Astrocyte (in vitro differentiated cells and primary cell): Measurements from ENCODE around the gene OR2G6. TPM values are rescaled to one million over a fixed set of nuclear protein-coding genes. Genes with fewer than 3 reads are reported as not detected.
"Not testable (repeated sequence)": the region's sequence is repeated elsewhere in the genome, so short reads cannot be mapped to it uniquely, and the experiment has no call there.

Experiments
- DNase-seq: peaks from one replicate; pipeline ENCODE4 v3.0.0-alpha.2; 2010; ENCODE audit warnings: low read depth
- FAIRE-seq: peaks from 2 replicates; lab custom pipeline; 2011; peaks lifted over from hg19 to GRCh38; lab: Jason Lieb, UNC
- H2AFZ ChIP-seq: 2 replicates; pipeline ENCODE4 v1.6.0; 2012; ENCODE audit warnings: low read depth, low read length, inconsistent platforms
- H3K27ac ChIP-seq: 2 replicates; pipeline ENCODE4 v1.5.1; 2011; ENCODE audit warnings: low read depth, low read length, inconsistent platforms
- H3K27me3 ChIP-seq: 2 replicates; pipeline ENCODE4 v1.6.0; 2011; ENCODE audit warnings: low read length, inconsistent platforms; ENCODE audit not compliant: insufficient read depth
- H3K36me3 ChIP-seq: 2 replicates; pipeline ENCODE4 v1.5.1; 2011; ENCODE audit warnings: low read length, inconsistent platforms; ENCODE audit not compliant: insufficient read depth
- H3K4me1 ChIP-seq: 2 replicates; pipeline ENCODE4 v1.5.1; 2011; ENCODE audit warnings: low read length, inconsistent platforms; ENCODE audit not compliant: insufficient read depth
- H3K4me2 ChIP-seq: 2 replicates; pipeline ENCODE4 v1.6.0; 2012; ENCODE audit warnings: low read length, inconsistent platforms
- H3K4me3 ChIP-seq: 2 replicates; pipeline ENCODE4 v1.5.1; 2011; ENCODE audit warnings: low read depth, mild to moderate bottlenecking, low read length, inconsistent platforms; ENCODE audit not compliant: insufficient read depth
- H3K79me2 ChIP-seq: 2 replicates; pipeline ENCODE4 v1.6.0; 2012; ENCODE audit warnings: mild to moderate bottlenecking, low read length, inconsistent platforms; ENCODE audit not compliant: insufficient read depth
- H3K9ac ChIP-seq: 2 replicates; pipeline ENCODE4 v1.6.0; 2012; ENCODE audit warnings: mild to moderate bottlenecking, low read length, inconsistent platforms
- H3K9me3 ChIP-seq: 2 replicates; pipeline ENCODE4 v1.5.1; 2012; ENCODE audit warnings: low read depth, mild to moderate bottlenecking, low read length, inconsistent platforms; ENCODE audit not compliant: insufficient read depth
- H4K20me1 ChIP-seq: 2 replicates; pipeline ENCODE4 v1.6.0; 2012; ENCODE audit warnings: low read length, inconsistent platforms; ENCODE audit not compliant: insufficient read depth
- H3K27ac Mint-ChIP-seq: one replicate; pipeline ENCODE4 v1.8.0; 2021; ENCODE audit warnings: mild to moderate bottlenecking, mixed read lengths; ENCODE audit not compliant: unreplicated experiment
- H3K27me3 Mint-ChIP-seq: one replicate; pipeline ENCODE4 v1.8.0; 2021; ENCODE audit warnings: low read depth, mixed read lengths; ENCODE audit not compliant: unreplicated experiment
- H3K36me3 Mint-ChIP-seq: one replicate; pipeline ENCODE4 v1.8.0; 2021; ENCODE audit warnings: low read depth, mixed read lengths; ENCODE audit not compliant: unreplicated experiment
- H3K4me1 Mint-ChIP-seq: one replicate; pipeline ENCODE4 v1.8.0; 2021; ENCODE audit warnings: low read depth, mixed read lengths; ENCODE audit not compliant: unreplicated experiment
- H3K4me3 Mint-ChIP-seq: one replicate; pipeline ENCODE4 v1.8.0; 2021; ENCODE audit warnings: mild to moderate bottlenecking, moderate library complexity, mixed read lengths; ENCODE audit not compliant: unreplicated experiment
- H3K9me3 Mint-ChIP-seq: one replicate; pipeline ENCODE4 v1.8.0; 2021; ENCODE audit warnings: mild to moderate bottlenecking, mixed read lengths; ENCODE audit not compliant: unreplicated experiment
- EZH2 ChIP-seq: IDR thresholded peaks from 2 replicates; pipeline ENCODE4 v1.6.1; 2012; ENCODE audit warnings: mild to moderate bottlenecking, low read length, inconsistent platforms; ENCODE audit not compliant: insufficient read depth
- total RNA-seq: library from RNA; stranded (reverse); gene quantifications from 2 replicates; pipeline ENCODE4 v1.2.1, GENCODE V29; 2021
- TF ChIP-seq, protein P1 (sequence below): IDR thresholded peaks from 2 replicates; pipeline ENCODE4 v1.5.1; 2011; ENCODE audit warnings: low read depth, mild to moderate bottlenecking, inconsistent platforms, low read length, moderate library complexity; ENCODE audit not compliant: insufficient read depth

Gene OR2G6
- total RNA-seq, 1 donor from 2014 or later, result not detected

DNA sequence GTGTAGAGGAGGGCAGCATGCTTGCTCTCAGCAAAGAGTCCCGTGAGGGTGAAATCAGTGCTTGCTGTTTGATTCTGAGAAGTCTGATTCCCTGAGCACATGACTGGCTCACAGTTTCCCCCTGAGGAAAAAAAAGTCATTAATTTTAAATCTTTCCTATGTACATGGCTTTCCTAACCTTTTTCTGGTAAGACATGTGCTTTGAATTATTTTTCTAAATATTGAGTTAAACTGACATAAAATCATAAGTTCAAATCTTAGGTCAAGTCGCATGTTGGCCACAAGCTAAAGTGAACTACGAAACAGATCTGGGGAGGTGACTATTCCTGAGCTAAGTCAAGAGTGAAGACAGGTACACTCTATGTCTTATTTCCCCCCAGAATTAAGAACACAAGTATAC, 66.8 kb downstream of the OR2G6 start, which contains the start of gene OR2T34:
Gene OR2T34 (minus strand): TSS at position 101 of the 400 bp plus-strand sequence. CDS start 0 bp downstream, at position 101.
- H3K4me1 ChIP-seq, H3K79me2 ChIP-seq, H3K4me3 Mint-ChIP-seq, H3K27ac ChIP-seq, H3K27me3 Mint-ChIP-seq, FAIRE-seq, H3K27ac Mint-ChIP-seq, DNase-seq, H3K4me1 Mint-ChIP-seq, H3K9ac ChIP-seq, H3K4me3 ChIP-seq, H3K4me2 ChIP-seq, H3K27me3 ChIP-seq, H3K36me3 Mint-ChIP-seq, H3K9me3 Mint-ChIP-seq, H2AFZ ChIP-seq, H3K9me3 ChIP-seq, H4K20me1 ChIP-seq, H3K36me3 ChIP-seq: not testable (repeated sequence)

DNA sequence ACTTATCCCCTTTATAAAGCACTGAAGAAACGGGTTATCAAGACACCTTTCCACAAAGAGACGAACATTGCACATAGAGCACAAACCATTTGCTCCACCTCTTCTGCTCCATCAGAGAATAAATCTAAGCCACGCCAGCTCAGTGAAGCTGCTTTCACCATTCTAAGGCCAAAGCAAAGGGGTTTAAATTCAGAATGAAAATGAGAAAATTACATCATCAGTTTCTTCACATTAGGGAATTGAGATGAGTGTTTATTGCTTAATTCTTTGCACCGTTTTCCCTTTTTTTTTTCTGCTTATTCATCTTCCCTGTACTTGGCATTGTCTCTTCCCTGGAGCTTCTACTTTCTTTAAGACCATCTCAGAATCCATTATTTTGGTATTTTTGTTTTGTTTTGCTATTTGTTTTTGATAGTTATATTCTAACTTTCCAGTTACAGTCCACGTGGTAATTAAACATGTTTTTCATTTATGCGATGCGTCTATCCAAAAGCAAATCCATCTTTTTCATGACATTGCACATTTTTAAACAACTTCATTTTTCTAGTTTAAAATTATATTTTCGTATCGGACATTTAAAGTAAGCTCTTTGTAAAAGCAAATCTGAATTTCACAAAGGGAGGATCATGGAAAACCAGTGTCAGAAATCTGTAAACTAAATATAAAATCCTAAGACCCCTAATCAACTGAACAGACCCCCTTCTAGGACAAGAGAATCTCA, 68.5 kb downstream of the OR2G6 start:
- H3K27me3 ChIP-seq, result no peaks in the 10 kb centered on the region
- no peak for FAIRE-seq
- no peaks in the 10 kb centered on the region for H4K20me1 ChIP-seq
- Mint-ChIP-seq H3K36me3 (no peaks in the 10 kb centered on the region), H3K27ac (no peak overlapping the region), H3K9me3 (peaks cover 7% of the 10 kb centered on the region), H3K4me3 (no peak overlapping the region), H3K4me1 (no peaks in the 10 kb centered on the region), H3K27me3 (no peaks in the 10 kb centered on the region)
- no peak overlapping the region for H3K4me3 ChIP-seq
- H3K4me2 ChIP-seq, result no peak overlapping the region
- H3K79me2 ChIP-seq, result no peaks in the 10 kb centered on the region
- H3K27ac ChIP-seq, result no peak overlapping the region
- DNase-seq, result no peak
- H3K9ac ChIP-seq, result no peak overlapping the region
- no peaks in the 10 kb centered on the region for H3K36me3 ChIP-seq
- H3K9me3 ChIP-seq, result no peaks in the 10 kb centered on the region
- H2AFZ ChIP-seq, result no peak overlapping the region
- no peaks in the 10 kb centered on the region for H3K4me1 ChIP-seq
- TF ChIP-seq, protein P1, sequence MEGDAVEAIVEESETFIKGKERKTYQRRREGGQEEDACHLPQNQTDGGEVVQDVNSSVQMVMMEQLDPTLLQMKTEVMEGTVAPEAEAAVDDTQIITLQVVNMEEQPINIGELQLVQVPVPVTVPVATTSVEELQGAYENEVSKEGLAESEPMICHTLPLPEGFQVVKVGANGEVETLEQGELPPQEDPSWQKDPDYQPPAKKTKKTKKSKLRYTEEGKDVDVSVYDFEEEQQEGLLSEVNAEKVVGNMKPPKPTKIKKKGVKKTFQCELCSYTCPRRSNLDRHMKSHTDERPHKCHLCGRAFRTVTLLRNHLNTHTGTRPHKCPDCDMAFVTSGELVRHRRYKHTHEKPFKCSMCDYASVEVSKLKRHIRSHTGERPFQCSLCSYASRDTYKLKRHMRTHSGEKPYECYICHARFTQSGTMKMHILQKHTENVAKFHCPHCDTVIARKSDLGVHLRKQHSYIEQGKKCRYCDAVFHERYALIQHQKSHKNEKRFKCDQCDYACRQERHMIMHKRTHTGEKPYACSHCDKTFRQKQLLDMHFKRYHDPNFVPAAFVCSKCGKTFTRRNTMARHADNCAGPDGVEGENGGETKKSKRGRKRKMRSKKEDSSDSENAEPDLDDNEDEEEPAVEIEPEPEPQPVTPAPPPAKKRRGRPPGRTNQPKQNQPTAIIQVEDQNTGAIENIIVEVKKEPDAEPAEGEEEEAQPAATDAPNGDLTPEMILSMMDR, result no peak
- TF ChIP-seq EZH2, result no peak

Other genes with a start within 250 kb of the OR2G6 start
- not detected in 2 replicates for gene OR2T33, start 230.1 kb upstream of the OR2G6 start, total RNA-seq
- not detected in 2 replicates for gene OR2T12, start 204.6 kb upstream of the OR2G6 start, total RNA-seq
- not detected in 2 replicates for gene OR2M7, start 183.5 kb upstream of the OR2G6 start, total RNA-seq
- not detected in 2 replicates for gene OR14C36, start 159.3 kb upstream of the OR2G6 start, total RNA-seq
- not detected in 2 replicates for gene OR2T4, start 146.4 kb upstream of the OR2G6 start, total RNA-seq
- not detected in 2 replicates for gene OR2T6, start 132.3 kb upstream of the OR2G6 start, total RNA-seq
- gene OR2T1, start 105.0 kb upstream of the OR2G6 start, total RNA-seq, result not detected in 2 replicates
- not detected in 2 replicates for gene OR2T2, start 62.4 kb upstream of the OR2G6 start, total RNA-seq
- gene OR2T3, start 34.7 kb upstream of the OR2G6 start, total RNA-seq, result not detected in 2 replicates
- gene OR2T5, start 19.5 kb upstream of the OR2G6 start, total RNA-seq, result not detected in 2 replicates
- not detected in 2 replicates for gene OR2T29, start 54.7 kb downstream of the OR2G6 start, total RNA-seq
- gene OR2T34, start 66.7 kb downstream of the OR2G6 start, total RNA-seq, result not detected in 2 replicates
- gene OR2T10, start 89.6 kb downstream of the OR2G6 start, total RNA-seq, result not detected in 2 replicates
- not detected in 2 replicates for gene OR2T11, start 127.0 kb downstream of the OR2G6 start, total RNA-seq
- not detected in 2 replicates for gene OR2T35, start 137.2 kb downstream of the OR2G6 start, total RNA-seq
- gene OR2T27, start 147.5 kb downstream of the OR2G6 start, total RNA-seq, result not detected in 2 replicates
- not detected in 2 replicates for gene OR14I1, start 194.7 kb downstream of the OR2G6 start, total RNA-seq
- gene LYPD8, start 247.7 kb downstream of the OR2G6 start, total RNA-seq, result not detected in 2 replicates